Bronchial epithelial cell (primary cell): ENCODE data around the gene NRXN3. TPM values are rescaled to one million over a fixed set of nuclear protein-coding genes. Genes with fewer than 3 reads are reported as not detected.

ENCODE experiments used
- DNase-seq: peaks from one replicate; pipeline ENCODE4 v3.0.0-alpha.2; 2010; ENCODE audit warnings: low read depth
- FAIRE-seq: peaks from 2 replicates; lab custom pipeline; 2011; peaks lifted over from hg19 to GRCh38; lab: Jason Lieb, UNC
- H3K27me3 ChIP-seq: 2 replicates; pipeline ENCODE4 v1.5.1; 2011; ENCODE audit warnings: low read length; ENCODE audit not compliant: control insufficient read depth, insufficient read depth
- H3K36me3 ChIP-seq: 2 replicates; pipeline ENCODE4 v1.5.1; 2011; ENCODE audit warnings: low read length; ENCODE audit not compliant: control insufficient read depth, insufficient read depth
- H3K4me3 ChIP-seq: 2 replicates; pipeline ENCODE4 v1.5.1; 2011; ENCODE audit warnings: mild to moderate bottlenecking, low read depth, low read length, control low read depth
- total RNA-seq: library from RNA; depleted of rRNA; stranded (reverse); fragments of >200 nt; gene quantifications from 2 replicates; pipeline ENCODE4 v1.2.1, GENCODE V29; 2014
- TF ChIP-seq, protein P1 (sequence below): IDR thresholded peaks from 2 replicates; pipeline ENCODE4 v1.5.1; 2011; ENCODE audit warnings: mild to moderate bottlenecking, moderate library complexity, low read length, control low read depth, inconsistent platforms; ENCODE audit not compliant: insufficient read depth, severe bottlenecking

Gene NRXN3
- total RNA-seq, 1 donor from 2014 or later, result under 0.01 TPM

DNA sequence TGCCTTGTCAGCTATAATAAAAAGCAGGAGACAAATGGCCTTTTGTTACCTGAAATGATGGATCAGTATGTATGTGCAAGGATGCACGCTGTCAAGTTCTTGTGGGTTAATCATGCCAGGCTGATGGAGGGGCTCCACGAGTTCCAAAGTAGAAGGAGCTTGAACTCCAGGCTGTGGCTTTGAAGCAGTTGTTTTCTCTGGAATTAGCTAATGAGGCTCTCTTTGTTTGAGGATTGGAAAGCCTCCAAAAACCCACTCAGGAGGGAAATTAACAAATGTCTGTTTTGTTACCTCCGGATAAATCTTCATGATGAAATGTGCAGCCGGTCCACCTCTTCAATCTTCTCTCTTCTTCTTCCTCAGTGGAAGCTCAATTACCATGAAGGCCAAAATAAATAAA, 1435.7 kb downstream of the NRXN3 start:
- Histone ChIP-seq H3K36me3 (no peaks in the 10 kb centered on the region), H3K27me3 (no peaks in the 10 kb centered on the region), H3K4me3 (no peak overlapping the region)
- DNase-seq, result no peak
- TF ChIP-seq, protein P1, sequence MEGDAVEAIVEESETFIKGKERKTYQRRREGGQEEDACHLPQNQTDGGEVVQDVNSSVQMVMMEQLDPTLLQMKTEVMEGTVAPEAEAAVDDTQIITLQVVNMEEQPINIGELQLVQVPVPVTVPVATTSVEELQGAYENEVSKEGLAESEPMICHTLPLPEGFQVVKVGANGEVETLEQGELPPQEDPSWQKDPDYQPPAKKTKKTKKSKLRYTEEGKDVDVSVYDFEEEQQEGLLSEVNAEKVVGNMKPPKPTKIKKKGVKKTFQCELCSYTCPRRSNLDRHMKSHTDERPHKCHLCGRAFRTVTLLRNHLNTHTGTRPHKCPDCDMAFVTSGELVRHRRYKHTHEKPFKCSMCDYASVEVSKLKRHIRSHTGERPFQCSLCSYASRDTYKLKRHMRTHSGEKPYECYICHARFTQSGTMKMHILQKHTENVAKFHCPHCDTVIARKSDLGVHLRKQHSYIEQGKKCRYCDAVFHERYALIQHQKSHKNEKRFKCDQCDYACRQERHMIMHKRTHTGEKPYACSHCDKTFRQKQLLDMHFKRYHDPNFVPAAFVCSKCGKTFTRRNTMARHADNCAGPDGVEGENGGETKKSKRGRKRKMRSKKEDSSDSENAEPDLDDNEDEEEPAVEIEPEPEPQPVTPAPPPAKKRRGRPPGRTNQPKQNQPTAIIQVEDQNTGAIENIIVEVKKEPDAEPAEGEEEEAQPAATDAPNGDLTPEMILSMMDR, result no peak
- FAIRE-seq, result no peak

GRCh38 chr14:79608446-79608845, 1438.3 kb downstream of the NRXN3 start:
- no peak overlapping the region for H3K4me3 ChIP-seq
- FAIRE-seq, result no peak
- H3K27me3 ChIP-seq, result no peaks in the 10 kb centered on the region
- TF ChIP-seq, protein P1, result no peak
- DNase-seq, result peak; percentile 15
- H3K36me3 ChIP-seq, result no peaks in the 10 kb centered on the region

GRCh38 chr14:79613625-79614024, 1443.5 kb downstream of the NRXN3 start:
- Histone ChIP-seq H3K4me3 (no peak overlapping the region), H3K36me3 (no peaks in the 10 kb centered on the region), H3K27me3 (no peaks in the 10 kb centered on the region)
- TF ChIP-seq, protein P1, result no peak
- DNase-seq, result no peak
- no peak for FAIRE-seq

- H3K27me3 ChIP-seq, result no peaks in the 10 kb centered on the region
- TF ChIP-seq, protein P1, result no peak
- FAIRE-seq, result no peak
Observed at GRCh38 chr14:79614448-79614847, 1444.3 kb downstream of the NRXN3 start.

DNA sequence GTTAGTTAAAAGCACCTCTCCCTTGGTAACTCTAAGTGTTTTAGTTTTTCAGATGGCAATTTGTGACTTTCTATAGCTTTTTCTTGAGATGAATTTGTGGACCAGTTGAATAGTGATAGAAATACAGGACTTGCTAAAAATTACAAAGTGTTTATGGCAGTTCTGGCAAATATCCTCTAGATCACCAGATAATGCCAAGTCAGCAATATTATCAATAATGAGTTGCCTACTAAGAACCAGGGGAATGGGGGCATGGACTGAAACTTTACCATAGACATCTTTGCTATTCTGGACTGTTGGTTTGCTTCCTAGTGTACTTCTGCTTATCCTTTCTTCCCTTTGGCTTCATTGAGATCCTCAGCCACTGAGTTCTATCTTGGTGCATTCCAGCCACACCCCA, 1456.9 kb downstream of the NRXN3 start:
- TF ChIP-seq, protein P1, result no peak
- H3K4me3 ChIP-seq, result no peak overlapping the region
- no peaks in the 10 kb centered on the region for H3K27me3 ChIP-seq
- no peaks in the 10 kb centered on the region for H3K36me3 ChIP-seq
- DNase-seq (no peak), FAIRE-seq (no peak)

More at GRCh38 chr14:79614448-79614847, 1444.3 kb downstream of the NRXN3 start:
- no peaks in the 10 kb centered on the region for H3K36me3 ChIP-seq
- no peak overlapping the region for H3K4me3 ChIP-seq
- no peak for DNase-seq

DNA sequence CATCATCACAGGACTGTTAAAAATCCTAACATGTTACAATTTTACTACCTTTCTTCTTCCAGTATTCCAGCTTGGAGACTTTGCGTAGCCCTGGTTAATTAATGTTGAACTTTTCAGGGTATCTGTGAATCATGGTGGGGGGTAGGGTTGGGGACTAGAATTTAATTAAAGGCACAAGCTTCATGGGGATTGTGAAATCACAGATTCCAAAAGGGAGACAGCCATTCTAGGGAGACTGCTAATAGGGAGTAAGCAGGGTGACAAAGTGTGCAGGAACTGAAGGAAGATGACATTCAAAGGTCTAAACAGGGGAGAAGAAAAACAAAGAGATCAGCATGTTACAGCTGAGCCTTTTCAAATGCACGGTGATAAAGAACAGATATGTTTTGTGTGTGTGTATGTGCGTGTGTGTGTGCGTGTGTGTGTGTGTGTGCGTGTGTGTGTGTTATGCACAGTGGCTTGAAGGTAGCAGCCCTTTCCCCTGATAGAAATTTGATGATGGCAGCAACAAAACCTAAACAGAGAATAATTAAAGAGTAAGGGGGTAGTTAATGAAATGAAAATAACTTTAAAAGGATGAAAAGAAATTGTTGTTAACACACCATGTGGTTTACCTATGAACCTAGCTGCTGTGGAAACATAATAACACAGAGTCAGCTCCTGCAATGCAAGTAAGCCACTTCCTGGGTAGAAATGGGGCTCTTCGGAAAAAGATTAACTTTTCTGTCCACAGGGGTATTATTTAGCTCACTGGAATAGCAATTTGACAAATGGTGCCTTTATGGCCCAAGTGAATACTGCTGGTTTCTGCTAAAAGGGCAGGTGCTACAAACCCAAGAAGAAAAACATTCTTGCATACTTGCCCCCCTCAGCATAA, 1459.5 kb downstream of the NRXN3 start:
- FAIRE-seq (no peak), DNase-seq (no peak)
- TF ChIP-seq, protein P1, result no peak

More for the DNA sequence above, 1459.5 kb downstream of the NRXN3 start:
- no peaks in the 10 kb centered on the region for H3K36me3 ChIP-seq
- H3K27me3 ChIP-seq, result no peaks in the 10 kb centered on the region
- no peak overlapping the region for H3K4me3 ChIP-seq
